Loucy (cell line): ENCODE data around the gene MYRIP.

Experiments used
- H2AFZ ChIP-seq: fragments of 200-600 bp; sonication (generic); 2 replicates; pipeline ENCODE4 v1.6.0; 2016; ENCODE audit warnings: antibody characterized with exemption, mild to moderate bottlenecking, low read length, moderate library complexity
- H3F3A ChIP-seq: fragments of 200-600 bp; 2 replicates; pipeline ENCODE4 v1.6.0; 2016; ENCODE audit warnings: antibody characterized with exemption, low read depth, mild to moderate bottlenecking
- H3K27me3 ChIP-seq: fragments of 200-600 bp; sonication (generic); 2 replicates; pipeline ENCODE4 v1.6.1; 2014; ENCODE audit warnings: low read length, mild to moderate bottlenecking; ENCODE audit not compliant: insufficient read depth, poor library complexity, severe bottlenecking
- H3K36me3 ChIP-seq: fragments of 200-600 bp; sonication (generic); 2 replicates; pipeline ENCODE4 v1.6.1; 2016; ENCODE audit warnings: low read length; ENCODE audit not compliant: insufficient read depth
- H3K4me1 ChIP-seq: fragments of 200-600 bp; sonication (generic); 2 replicates; pipeline ENCODE4 v1.5.1; 2014; ENCODE audit warnings: low read length, mild to moderate bottlenecking; ENCODE audit not compliant: insufficient read depth, poor library complexity, severe bottlenecking
- H3K4me2 ChIP-seq: fragments of 200-600 bp; sonication (generic); 2 replicates; pipeline ENCODE4 v1.6.0; 2014; ENCODE audit warnings: antibody characterized with exemption, low read length, low read depth, mild to moderate bottlenecking; ENCODE audit not compliant: poor library complexity, severe bottlenecking
- H3K4me3 ChIP-seq: fragments of 200-600 bp; sonication (generic); 2 replicates; pipeline ENCODE4 v1.5.1; 2014; ENCODE audit warnings: low read length, mild to moderate bottlenecking, mixed read lengths; ENCODE audit not compliant: poor library complexity, severe bottlenecking
- H3K79me2 ChIP-seq: fragments of 200-600 bp; sonication (generic); 2 replicates; pipeline ENCODE4 v1.6.1; 2014; ENCODE audit warnings: low read length; ENCODE audit not compliant: insufficient read depth
- H3K9ac ChIP-seq: fragments of 200-600 bp; sonication (generic); 2 replicates; pipeline ENCODE4 v1.6.0; 2014; ENCODE audit warnings: mild to moderate bottlenecking, low read depth, low read length, moderate library complexity; ENCODE audit not compliant: poor library complexity, severe bottlenecking
- H3K9me2 ChIP-seq: fragments of 200-600 bp; sonication (generic); replicated peaks from 2 replicates; pipeline ENCODE4 v1.6.1; 2016; ENCODE audit warnings: low read depth, low read length, mixed read lengths
- H3K9me3 ChIP-seq: fragments of 200-600 bp; sonication (generic); 2 replicates; pipeline ENCODE4 v1.6.1; 2014; ENCODE audit warnings: mild to moderate bottlenecking, antibody characterized with exemption, low read length, low read depth; ENCODE audit not compliant: insufficient read depth
- H4K20me1 ChIP-seq: fragments of 200-600 bp; sonication (generic); 2 replicates; pipeline ENCODE4 v1.6.0; 2014; ENCODE audit warnings: antibody characterized with exemption, low read length, mild to moderate bottlenecking; ENCODE audit not compliant: insufficient read depth, poor library complexity, severe bottlenecking
- EZH2phosphoT487 ChIP-seq: fragments of 200-600 bp; IDR thresholded peaks from 2 replicates; pipeline ENCODE4 v1.6.1; 2018; ENCODE audit warnings: antibody characterized with exemption, mild to moderate bottlenecking, moderate library complexity, borderline replicate concordance
- TF ChIP-seq, protein P1 (sequence below): fragments of 200-600 bp; sonication (generic); conservative IDR thresholded peaks from 2 replicates; pipeline ENCODE4 v1.5.1; 2014; ENCODE audit warnings: mild to moderate bottlenecking, antibody characterized with exemption, low read length

The MYRIP gene

DNA sequence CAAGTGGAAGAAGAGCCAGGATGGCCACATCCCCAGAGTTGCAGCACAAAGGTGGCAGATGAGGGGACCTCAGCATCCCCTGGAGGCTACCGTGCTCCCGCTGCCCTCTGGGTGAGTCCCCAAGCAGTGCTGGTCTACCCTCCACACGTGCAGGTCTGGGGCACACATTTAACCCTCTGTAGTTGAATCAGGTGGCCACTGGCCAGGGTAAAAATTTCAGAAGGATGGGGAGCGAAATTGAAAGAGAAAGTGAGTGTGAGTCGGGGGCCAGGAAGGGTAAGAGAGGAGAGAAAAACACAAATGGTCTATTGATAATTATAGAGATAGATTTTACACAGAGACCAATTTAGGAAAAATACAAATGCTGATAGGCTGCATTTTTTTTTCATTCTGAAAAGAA, 360.6 kb downstream of the MYRIP start:
- no peaks in the 10 kb centered on the region for H3K36me3 ChIP-seq
- H3K9ac ChIP-seq = no peak overlapping the region
- no peak for TF ChIP-seq EZH2phosphoT487
- TF ChIP-seq, protein P1, sequence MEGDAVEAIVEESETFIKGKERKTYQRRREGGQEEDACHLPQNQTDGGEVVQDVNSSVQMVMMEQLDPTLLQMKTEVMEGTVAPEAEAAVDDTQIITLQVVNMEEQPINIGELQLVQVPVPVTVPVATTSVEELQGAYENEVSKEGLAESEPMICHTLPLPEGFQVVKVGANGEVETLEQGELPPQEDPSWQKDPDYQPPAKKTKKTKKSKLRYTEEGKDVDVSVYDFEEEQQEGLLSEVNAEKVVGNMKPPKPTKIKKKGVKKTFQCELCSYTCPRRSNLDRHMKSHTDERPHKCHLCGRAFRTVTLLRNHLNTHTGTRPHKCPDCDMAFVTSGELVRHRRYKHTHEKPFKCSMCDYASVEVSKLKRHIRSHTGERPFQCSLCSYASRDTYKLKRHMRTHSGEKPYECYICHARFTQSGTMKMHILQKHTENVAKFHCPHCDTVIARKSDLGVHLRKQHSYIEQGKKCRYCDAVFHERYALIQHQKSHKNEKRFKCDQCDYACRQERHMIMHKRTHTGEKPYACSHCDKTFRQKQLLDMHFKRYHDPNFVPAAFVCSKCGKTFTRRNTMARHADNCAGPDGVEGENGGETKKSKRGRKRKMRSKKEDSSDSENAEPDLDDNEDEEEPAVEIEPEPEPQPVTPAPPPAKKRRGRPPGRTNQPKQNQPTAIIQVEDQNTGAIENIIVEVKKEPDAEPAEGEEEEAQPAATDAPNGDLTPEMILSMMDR = no peak

DNA sequence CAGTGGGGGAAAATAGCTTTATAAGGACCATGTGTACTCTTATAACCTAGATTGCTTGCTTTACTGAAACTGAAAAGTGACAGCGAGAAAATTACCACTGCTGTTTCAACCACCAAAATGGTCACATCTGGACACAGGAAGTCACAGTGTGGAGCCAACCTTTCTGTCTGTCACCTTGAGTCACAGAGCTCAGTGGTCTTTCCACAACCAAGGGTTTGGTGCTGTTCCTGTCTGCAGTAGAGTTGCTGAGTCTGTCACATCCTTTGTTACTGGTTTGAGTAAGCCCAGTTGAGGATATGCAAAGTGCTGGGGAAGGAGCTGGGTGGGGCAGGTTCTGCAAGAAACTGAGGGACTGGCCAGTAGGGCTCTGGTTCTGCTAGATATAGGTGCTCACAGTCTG, 361.0 kb downstream of the MYRIP start:
- H3K9ac ChIP-seq = no peak overlapping the region
- no peaks in the 10 kb centered on the region for H3K9me3 ChIP-seq
- no peaks in the 10 kb centered on the region for H3F3A ChIP-seq
- H3K4me2 ChIP-seq = no peak overlapping the region
- H3K79me2 ChIP-seq = no peaks in the 10 kb centered on the region
- H3K4me1 ChIP-seq = no peaks in the 10 kb centered on the region
- no peaks in the 10 kb centered on the region for H4K20me1 ChIP-seq
- peak overlapping the region; percentile 62; the same call in 1 of the 2 replicates for H2AFZ ChIP-seq
- H3K4me3 ChIP-seq = no peak overlapping the region
- no peak for TF ChIP-seq EZH2phosphoT487
- TF ChIP-seq, protein P1 = no peak
- H3K36me3 ChIP-seq = no peaks in the 10 kb centered on the region
- no peaks in the 10 kb centered on the region for H3K9me2 ChIP-seq
- no peaks in the 10 kb centered on the region for H3K27me3 ChIP-seq

More for the DNA sequence above, 360.6 kb downstream of the MYRIP start:
- Histone ChIP-seq H3K4me1 (no peaks in the 10 kb centered on the region), H3K9me2 (no peaks in the 10 kb centered on the region), H3F3A (no peaks in the 10 kb centered on the region), H4K20me1 (no peaks in the 10 kb centered on the region), H3K9me3 (no peaks in the 10 kb centered on the region), H3K4me3 (no peak overlapping the region), H2AFZ (peak overlapping the region; percentile 62; the same call in 1 of the 2 replicates), H3K79me2 (no peaks in the 10 kb centered on the region), H3K4me2 (no peak overlapping the region), H3K27me3 (no peaks in the 10 kb centered on the region)

DNA sequence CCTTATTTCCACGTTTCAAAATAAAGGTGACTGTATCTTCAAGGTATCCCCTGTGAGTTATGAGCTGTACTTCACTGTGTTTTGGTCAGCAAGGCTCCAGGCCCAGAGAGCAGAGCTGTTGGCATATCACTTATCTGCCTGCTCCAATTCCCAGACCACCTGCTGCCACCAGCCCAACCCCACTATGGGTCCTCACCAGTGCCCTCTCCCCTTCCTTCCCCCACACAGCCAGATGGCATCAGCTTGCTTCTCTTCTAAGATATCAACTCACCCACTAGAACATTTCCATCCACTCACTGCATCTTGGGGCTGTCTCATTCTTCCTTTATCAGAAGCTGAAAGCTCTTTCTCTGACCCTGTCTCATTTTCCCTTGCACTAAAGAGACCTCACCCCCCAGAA, 363.2 kb downstream of the MYRIP start:
- no peak overlapping the region for H3K4me3 ChIP-seq
- no peak overlapping the region for H2AFZ ChIP-seq
- no peaks in the 10 kb centered on the region for H3K27me3 ChIP-seq
- no peak overlapping the region for H3K9ac ChIP-seq
- H3K36me3 ChIP-seq = no peaks in the 10 kb centered on the region
- H3K9me3 ChIP-seq = no peaks in the 10 kb centered on the region
- H3K4me2 ChIP-seq = no peak overlapping the region
- no peaks in the 10 kb centered on the region for H4K20me1 ChIP-seq
- no peaks in the 10 kb centered on the region for H3K4me1 ChIP-seq
- no peaks in the 10 kb centered on the region for H3F3A ChIP-seq
- H3K9me2 ChIP-seq = no peaks in the 10 kb centered on the region
- TF ChIP-seq, protein P1 = no peak
- TF ChIP-seq EZH2phosphoT487 = no peak
- H3K79me2 ChIP-seq = no peaks in the 10 kb centered on the region
